MM.1S (cell line): ENCODE measurements around the gene RGS6.

Experiments
- EZH2phosphoT487 ChIP-seq: fragments of 300-600 bp; sonication (generic); IDR thresholded peaks from 2 replicates; pipeline ENCODE4 v1.6.1; 2018; ENCODE audit warnings: antibody characterized with exemption, low read length
- TF ChIP-seq, protein P1 (sequence below): fragments of 300-600 bp; sonication (generic); IDR thresholded peaks from 2 replicates; pipeline ENCODE4 v1.5.1; 2016; ENCODE audit warnings: antibody characterized with exemption, low read length, mixed read lengths

DNA sequence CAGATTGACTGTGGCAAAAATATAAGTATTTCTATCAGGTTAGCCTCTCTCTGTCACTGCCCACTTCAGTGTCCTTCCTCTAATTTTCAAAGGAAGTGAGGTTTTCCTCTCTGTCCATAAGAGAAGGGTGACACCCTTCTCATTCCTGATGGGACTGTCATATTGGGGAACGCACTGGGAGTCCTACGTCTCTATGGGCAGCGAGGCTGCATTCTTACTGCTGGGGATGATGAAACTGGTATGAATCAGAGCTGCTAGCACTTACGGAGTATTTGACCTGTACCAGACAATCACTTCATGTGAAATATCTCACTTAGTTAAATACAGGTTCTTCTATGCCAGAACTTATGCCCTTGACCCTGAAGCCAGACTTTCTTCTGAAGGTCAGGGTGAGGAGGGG is 525.4 kb downstream of the RGS6 start:
- TF ChIP-seq, protein P1, sequence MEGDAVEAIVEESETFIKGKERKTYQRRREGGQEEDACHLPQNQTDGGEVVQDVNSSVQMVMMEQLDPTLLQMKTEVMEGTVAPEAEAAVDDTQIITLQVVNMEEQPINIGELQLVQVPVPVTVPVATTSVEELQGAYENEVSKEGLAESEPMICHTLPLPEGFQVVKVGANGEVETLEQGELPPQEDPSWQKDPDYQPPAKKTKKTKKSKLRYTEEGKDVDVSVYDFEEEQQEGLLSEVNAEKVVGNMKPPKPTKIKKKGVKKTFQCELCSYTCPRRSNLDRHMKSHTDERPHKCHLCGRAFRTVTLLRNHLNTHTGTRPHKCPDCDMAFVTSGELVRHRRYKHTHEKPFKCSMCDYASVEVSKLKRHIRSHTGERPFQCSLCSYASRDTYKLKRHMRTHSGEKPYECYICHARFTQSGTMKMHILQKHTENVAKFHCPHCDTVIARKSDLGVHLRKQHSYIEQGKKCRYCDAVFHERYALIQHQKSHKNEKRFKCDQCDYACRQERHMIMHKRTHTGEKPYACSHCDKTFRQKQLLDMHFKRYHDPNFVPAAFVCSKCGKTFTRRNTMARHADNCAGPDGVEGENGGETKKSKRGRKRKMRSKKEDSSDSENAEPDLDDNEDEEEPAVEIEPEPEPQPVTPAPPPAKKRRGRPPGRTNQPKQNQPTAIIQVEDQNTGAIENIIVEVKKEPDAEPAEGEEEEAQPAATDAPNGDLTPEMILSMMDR = no peak
- TF ChIP-seq EZH2phosphoT487 = no peak
